Measurements from ENCODE around the gene ERC2.

ERC2 gene

DNA sequence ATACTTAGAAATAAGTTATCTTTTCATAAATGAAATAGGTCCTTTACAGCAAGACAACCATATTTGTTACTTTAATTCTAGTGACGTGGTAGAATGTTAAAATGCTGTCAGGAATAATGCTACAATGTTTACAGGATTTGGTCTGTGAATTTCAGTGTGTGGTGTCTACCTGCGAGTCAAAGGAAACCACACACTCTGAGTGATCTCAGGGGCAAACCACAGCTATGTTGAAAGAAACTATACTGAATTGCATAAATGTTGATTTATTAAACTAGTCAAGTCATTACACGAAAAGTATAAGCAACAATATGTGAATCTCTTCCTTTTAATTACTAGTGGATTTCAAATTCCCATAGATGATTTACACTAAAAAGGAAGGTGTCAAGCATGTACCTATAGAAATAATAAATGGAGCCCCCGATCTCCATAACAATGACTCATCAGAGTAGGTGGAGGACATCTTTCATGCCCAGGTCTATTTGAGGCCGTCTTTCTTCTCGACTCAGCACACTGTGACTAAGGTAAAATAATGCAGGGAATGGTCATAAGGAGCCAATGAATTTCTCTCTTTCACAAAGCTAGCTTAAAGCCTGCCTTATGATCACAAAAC is 463.0 kb downstream of the ERC2 start:
- Histone ChIP-seq H3K27me3 (ENCODE audit: insufficient read depth, low read length) (no peaks in the 10 kb centered on the region), H3K4me1 (ENCODE audit: insufficient read depth, low read length) (peaks cover 47% of the 10 kb centered on the region; the same call in 1 of the 2 replicates), H3K27ac (ENCODE audit: low read length) (no peak overlapping the region), H3K9ac (ENCODE audit: low read depth, low read length) (no peak overlapping the region), H3K9me3 (ENCODE audit: insufficient read depth, low read depth, low read length) (no peaks in the 10 kb centered on the region), H3K4me3 (ENCODE audit: low read length) (no peak overlapping the region), H3K36me3 (ENCODE audit: insufficient read depth, low read depth, low read length) (no peaks in the 10 kb centered on the region)

DNA sequence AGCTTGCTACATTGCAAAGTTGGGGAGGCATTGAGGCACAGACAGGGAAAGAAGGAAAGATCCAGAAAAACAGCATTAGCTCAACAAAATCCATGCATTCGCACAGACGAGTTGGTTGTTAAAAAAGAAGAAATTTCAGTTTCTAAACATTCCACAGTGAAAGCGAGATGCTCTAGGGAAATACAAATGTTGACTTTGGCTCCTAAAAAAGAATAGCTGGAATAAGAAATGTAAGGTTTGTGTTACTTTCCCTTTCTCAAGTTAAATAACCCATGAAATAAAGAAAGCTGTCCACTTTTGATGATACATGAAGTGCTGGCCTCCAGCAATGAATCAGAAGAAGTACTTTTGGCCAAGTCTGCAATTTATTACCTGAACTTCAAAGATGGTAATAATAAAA is 465.1 kb downstream of the ERC2 start:
- H3K36me3 ChIP-seq (ENCODE audit: insufficient read depth, low read depth, low read length) = no peaks in the 10 kb centered on the region
- H3K27ac ChIP-seq (ENCODE audit: low read length) = no peak overlapping the region
- H3K4me3 ChIP-seq (ENCODE audit: low read length) = no peak overlapping the region
- no peaks in the 10 kb centered on the region for H3K9me3 ChIP-seq (ENCODE audit: insufficient read depth, low read depth, low read length)
- H3K4me1 ChIP-seq (ENCODE audit: insufficient read depth, low read length) = peaks cover 48% of the 10 kb centered on the region; the same call in 1 of the 2 replicates
- no peak overlapping the region; the same call in 1 of the 2 replicates for H3K9ac ChIP-seq (ENCODE audit: low read depth, low read length)
- H3K27me3 ChIP-seq (ENCODE audit: insufficient read depth, low read length) = no peaks in the 10 kb centered on the region

- Histone ChIP-seq H3K9me3 (ENCODE audit: insufficient read depth, low read depth, low read length) (no peaks in the 10 kb centered on the region), H3K9ac (ENCODE audit: low read depth, low read length) (no peak overlapping the region; the same call in 1 of the 2 replicates), H3K27me3 (ENCODE audit: insufficient read depth, low read length) (no peaks in the 10 kb centered on the region), H3K27ac (ENCODE audit: low read length) (no peak overlapping the region), H3K4me1 (ENCODE audit: insufficient read depth, low read length) (peaks cover 43% of the 10 kb centered on the region; the same call in 1 of the 2 replicates), H3K36me3 (ENCODE audit: insufficient read depth, low read depth, low read length) (no peaks in the 10 kb centered on the region), H3K4me3 (ENCODE audit: low read length) (peak overlapping the region; percentile 7; the same call in 1 of the 2 replicates)
Measured at GRCh38 chr3:56001991-56002390, 466.3 kb downstream of the ERC2 start.

DNA sequence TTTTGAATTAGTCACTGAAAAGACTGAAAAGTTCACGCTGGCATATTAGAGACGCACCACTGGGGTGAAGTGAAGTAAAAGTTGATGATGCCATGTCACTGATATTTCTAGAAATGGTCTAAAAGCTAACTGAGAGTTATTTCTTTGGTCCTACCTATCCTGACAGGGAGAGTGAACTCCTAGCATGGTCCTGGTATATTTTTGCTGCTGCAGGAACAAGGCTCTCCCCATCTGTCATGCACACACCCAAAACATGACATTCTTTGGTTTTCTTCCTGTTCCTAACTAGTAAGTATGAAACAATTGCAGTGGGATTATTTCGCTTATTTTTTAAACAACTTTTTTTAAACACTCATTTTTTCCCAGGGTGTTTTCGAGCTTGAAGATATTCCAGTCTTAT is 466.7 kb downstream of the ERC2 start:
- H3K36me3 ChIP-seq (ENCODE audit: insufficient read depth, low read depth, low read length) = no peaks in the 10 kb centered on the region
- no peaks in the 10 kb centered on the region for H3K27me3 ChIP-seq (ENCODE audit: insufficient read depth, low read length)
- no peaks in the 10 kb centered on the region for H3K9me3 ChIP-seq (ENCODE audit: insufficient read depth, low read depth, low read length)
- peaks cover 38% of the 10 kb centered on the region; the same call in 1 of the 2 replicates for H3K4me1 ChIP-seq (ENCODE audit: insufficient read depth, low read length)
- H3K9ac ChIP-seq (ENCODE audit: low read depth, low read length) = no peak overlapping the region
- H3K27ac ChIP-seq (ENCODE audit: low read length) = no peak overlapping the region
- H3K4me3 ChIP-seq (ENCODE audit: low read length) = peak overlapping the region; percentile 7; the same call in 1 of the 2 replicates

DNA sequence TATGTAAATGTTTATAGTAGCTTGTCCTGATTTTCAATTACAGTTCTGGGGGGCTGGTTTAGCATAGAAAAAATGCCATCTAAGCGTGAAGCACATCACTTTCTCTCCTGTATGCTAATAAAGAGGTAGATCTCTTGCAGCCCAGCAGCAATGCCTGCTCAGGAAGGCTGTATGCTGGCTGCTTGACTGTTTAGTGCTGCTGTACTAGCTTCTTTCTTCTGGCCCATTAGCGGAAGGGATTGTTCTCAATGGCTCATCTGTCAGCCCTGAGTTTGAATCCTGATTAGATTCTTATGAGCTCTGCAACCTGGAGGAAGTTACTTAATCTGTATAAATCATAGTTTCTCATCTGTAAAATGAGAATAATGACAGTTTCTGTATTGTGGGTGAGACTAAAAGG is 478.9 kb downstream of the ERC2 start:
- H3K9ac ChIP-seq (ENCODE audit: low read depth, low read length) = no peak overlapping the region
- H3K4me3 ChIP-seq (ENCODE audit: low read length) = no peak overlapping the region
- H3K4me1 ChIP-seq (ENCODE audit: insufficient read depth, low read length) = peaks cover 3% of the 10 kb centered on the region; the same call in 1 of the 2 replicates
- no peaks in the 10 kb centered on the region for H3K36me3 ChIP-seq (ENCODE audit: insufficient read depth, low read depth, low read length)
- no peaks in the 10 kb centered on the region for H3K27me3 ChIP-seq (ENCODE audit: insufficient read depth, low read length)
- no peaks in the 10 kb centered on the region for H3K9me3 ChIP-seq (ENCODE audit: insufficient read depth, low read depth, low read length)
- H3K27ac ChIP-seq (ENCODE audit: low read length) = no peak overlapping the region

DNA sequence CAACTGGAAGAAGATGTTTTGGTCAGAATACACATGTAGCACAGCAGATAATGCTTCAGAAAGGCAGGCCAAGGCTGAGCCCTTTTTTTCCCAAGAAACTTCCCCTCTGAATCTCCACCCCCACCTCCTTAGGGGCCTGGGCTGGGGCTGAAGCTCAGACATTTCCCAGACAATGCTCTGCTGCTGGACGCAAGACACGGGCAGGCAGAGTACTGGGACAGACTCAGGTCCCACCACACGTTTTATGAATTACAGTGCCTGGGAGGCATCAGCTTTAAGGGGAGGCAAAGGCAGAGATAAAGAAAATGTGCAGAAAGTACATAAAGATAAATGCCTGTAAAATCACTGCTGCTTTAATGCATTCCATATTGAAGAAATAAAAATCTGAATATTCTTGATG is 479.4 kb downstream of the ERC2 start:
- Histone ChIP-seq H3K4me3 (ENCODE audit: low read length) (no peak overlapping the region), H3K9ac (ENCODE audit: low read depth, low read length) (no peak overlapping the region), H3K27me3 (ENCODE audit: insufficient read depth, low read length) (no peaks in the 10 kb centered on the region), H3K27ac (ENCODE audit: low read length) (no peak overlapping the region), H3K9me3 (ENCODE audit: insufficient read depth, low read depth, low read length) (no peaks in the 10 kb centered on the region), H3K4me1 (ENCODE audit: insufficient read depth, low read length) (no peaks in the 10 kb centered on the region; the same call in 1 of the 2 replicates), H3K36me3 (ENCODE audit: insufficient read depth, low read depth, low read length) (no peaks in the 10 kb centered on the region)

DNA sequence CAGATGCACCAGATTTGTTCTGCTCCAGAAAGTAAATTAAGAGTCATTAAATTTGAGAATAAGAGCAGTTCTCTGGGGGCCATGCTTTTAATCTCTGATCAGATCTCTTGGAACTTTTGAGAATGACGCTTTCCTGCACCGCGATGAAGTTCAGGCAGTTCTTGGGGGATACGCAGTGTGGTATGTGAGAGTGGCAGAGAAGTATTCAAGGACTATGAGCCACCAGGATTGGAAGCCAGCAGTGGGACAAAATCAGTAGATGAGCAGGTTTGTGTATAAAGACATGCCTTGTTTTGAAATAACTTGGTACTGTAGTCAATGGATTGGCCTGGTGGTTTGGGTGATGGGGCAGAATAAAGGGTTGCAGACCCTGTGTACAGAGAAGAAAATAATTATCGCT is 483.6 kb downstream of the ERC2 start:
- H3K36me3 ChIP-seq (ENCODE audit: insufficient read depth, low read depth, low read length) = no peaks in the 10 kb centered on the region

DNA sequence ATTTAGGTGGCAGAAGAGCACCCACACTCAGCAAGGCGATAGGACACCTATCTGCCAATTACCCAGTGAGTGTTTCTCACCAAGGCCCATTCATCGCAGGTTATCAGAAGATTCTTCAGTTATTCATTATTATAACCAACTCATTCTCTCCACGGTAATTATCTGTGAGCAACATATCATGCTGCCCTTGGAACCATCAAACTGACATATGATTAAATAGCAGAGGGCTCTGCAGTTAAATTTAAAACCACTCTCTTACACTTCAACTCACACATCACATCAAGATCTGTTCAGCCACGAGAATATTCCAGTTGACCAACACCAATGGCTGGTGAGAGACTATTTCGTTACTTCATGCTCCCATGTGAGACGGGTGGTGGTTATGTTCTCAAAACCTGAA is 489.3 kb downstream of the ERC2 start:
- H3K27me3 ChIP-seq (ENCODE audit: insufficient read depth, low read length) = no peaks in the 10 kb centered on the region
- H3K4me3 ChIP-seq (ENCODE audit: low read length) = no peak overlapping the region
- no peak overlapping the region for H3K9ac ChIP-seq (ENCODE audit: low read depth, low read length)
- H3K27ac ChIP-seq (ENCODE audit: low read length) = no peak overlapping the region
- no peaks in the 10 kb centered on the region for H3K9me3 ChIP-seq (ENCODE audit: insufficient read depth, low read depth, low read length)
- H3K36me3 ChIP-seq (ENCODE audit: insufficient read depth, low read depth, low read length) = no peaks in the 10 kb centered on the region
- no peaks in the 10 kb centered on the region for H3K4me1 ChIP-seq (ENCODE audit: insufficient read depth, low read length)

More for the DNA sequence above, 483.6 kb downstream of the ERC2 start:
- Histone ChIP-seq H3K9me3 (ENCODE audit: insufficient read depth, low read depth, low read length) (no peaks in the 10 kb centered on the region), H3K4me1 (ENCODE audit: insufficient read depth, low read length) (no peaks in the 10 kb centered on the region; the same call in 1 of the 2 replicates), H3K4me3 (ENCODE audit: low read length) (no peak overlapping the region), H3K9ac (ENCODE audit: low read depth, low read length) (no peak overlapping the region), H3K27ac (ENCODE audit: low read length) (no peak overlapping the region), H3K27me3 (ENCODE audit: insufficient read depth, low read length) (no peaks in the 10 kb centered on the region)

- H3K27ac ChIP-seq (ENCODE audit: low read length) = no peak overlapping the region
- H3K27me3 ChIP-seq (ENCODE audit: insufficient read depth, low read length) = no peaks in the 10 kb centered on the region
- H3K4me1 ChIP-seq (ENCODE audit: insufficient read depth, low read length) = no peaks in the 10 kb centered on the region
- H3K4me3 ChIP-seq (ENCODE audit: low read length) = no peak overlapping the region
- no peaks in the 10 kb centered on the region for H3K36me3 ChIP-seq (ENCODE audit: insufficient read depth, low read depth, low read length)
- H3K9ac ChIP-seq (ENCODE audit: low read depth, low read length) = no peak overlapping the region
- H3K9me3 ChIP-seq (ENCODE audit: insufficient read depth, low read depth, low read length) = no peaks in the 10 kb centered on the region
Measured at GRCh38 chr3:55974421-55975165, 493.7 kb downstream of the ERC2 start.

GRCh38 chr3:55969634-55970033 is 498.6 kb downstream of the ERC2 start:
- Histone ChIP-seq H3K36me3 (ENCODE audit: insufficient read depth, low read depth, low read length) (no peaks in the 10 kb centered on the region), H3K4me3 (ENCODE audit: low read length) (no peak overlapping the region), H3K27me3 (ENCODE audit: insufficient read depth, low read length) (no peaks in the 10 kb centered on the region), H3K27ac (ENCODE audit: low read length) (no peak overlapping the region), H3K9ac (ENCODE audit: low read depth, low read length) (no peak overlapping the region), H3K4me1 (ENCODE audit: insufficient read depth, low read length) (0 out of 2 replicates have a peak, but pooled peaks cover 2% of the 10 kb centered on the region), H3K9me3 (ENCODE audit: insufficient read depth, low read depth, low read length) (no peaks in the 10 kb centered on the region)

DNA sequence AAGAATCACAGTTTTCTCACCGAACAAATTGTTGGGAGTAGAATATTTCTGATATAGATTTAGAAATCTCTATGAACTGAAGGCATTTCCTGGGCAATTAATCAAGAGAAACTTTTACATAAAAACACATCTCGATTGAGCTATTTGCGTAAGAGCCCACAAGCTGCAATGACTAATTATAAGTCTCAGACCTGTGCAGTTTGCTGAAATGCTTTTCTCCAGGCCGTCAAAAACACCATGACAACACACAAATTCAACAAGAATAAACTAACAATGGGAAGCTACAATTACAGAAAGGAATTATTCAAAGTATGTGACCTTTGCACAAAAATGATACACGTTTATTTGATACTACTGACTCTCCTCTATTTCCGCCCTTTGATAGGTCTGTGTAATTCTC is 499.9 kb downstream of the ERC2 start:
- H3K27me3 ChIP-seq (ENCODE audit: insufficient read depth, low read length) = no peaks in the 10 kb centered on the region
- H3K4me3 ChIP-seq (ENCODE audit: low read length) = no peak overlapping the region
- H3K9ac ChIP-seq (ENCODE audit: low read depth, low read length) = no peak overlapping the region
- H3K27ac ChIP-seq (ENCODE audit: low read length) = no peak overlapping the region
- H3K4me1 ChIP-seq (ENCODE audit: insufficient read depth, low read length) = 0 out of 2 replicates have a peak, but pooled peaks cover 2% of the 10 kb centered on the region
- H3K36me3 ChIP-seq (ENCODE audit: insufficient read depth, low read depth, low read length) = no peaks in the 10 kb centered on the region
- no peaks in the 10 kb centered on the region for H3K9me3 ChIP-seq (ENCODE audit: insufficient read depth, low read depth, low read length)

DNA sequence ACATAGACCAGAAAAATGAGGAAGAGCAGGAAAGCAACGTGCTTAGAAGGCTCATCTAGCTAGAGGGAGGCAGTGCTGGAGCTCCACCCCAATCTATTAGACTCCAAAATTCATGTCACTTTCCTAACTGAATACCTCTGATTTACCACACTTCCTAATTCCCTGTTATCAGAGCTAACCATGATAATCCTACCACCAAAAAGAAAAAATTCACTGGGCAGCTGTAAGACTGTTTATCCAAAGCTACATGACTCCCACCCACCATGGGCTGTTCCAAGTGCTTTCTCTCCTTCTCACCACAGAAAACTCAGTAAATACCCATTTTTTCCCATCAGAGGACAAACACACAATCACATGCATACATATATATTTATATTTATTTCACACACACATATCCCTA is 501.7 kb downstream of the ERC2 start:
- Histone ChIP-seq H3K27ac (ENCODE audit: low read length) (no peak overlapping the region), H3K27me3 (ENCODE audit: insufficient read depth, low read length) (no peaks in the 10 kb centered on the region), H3K4me3 (ENCODE audit: low read length) (no peak overlapping the region), H3K9me3 (ENCODE audit: insufficient read depth, low read depth, low read length) (no peaks in the 10 kb centered on the region), H3K4me1 (ENCODE audit: insufficient read depth, low read length) (0 out of 2 replicates have a peak, but pooled peaks cover 2% of the 10 kb centered on the region), H3K9ac (ENCODE audit: low read depth, low read length) (no peak overlapping the region), H3K36me3 (ENCODE audit: insufficient read depth, low read depth, low read length) (no peaks in the 10 kb centered on the region)

Data from iPS-20b (cell line).